ENCODE results near the gene ACTN4.
"Not testable (repeated sequence)": the region's sequence is repeated elsewhere in the genome, so short reads cannot be mapped to it uniquely, and the experiment has no call there.

Gene ACTN4

DNA sequence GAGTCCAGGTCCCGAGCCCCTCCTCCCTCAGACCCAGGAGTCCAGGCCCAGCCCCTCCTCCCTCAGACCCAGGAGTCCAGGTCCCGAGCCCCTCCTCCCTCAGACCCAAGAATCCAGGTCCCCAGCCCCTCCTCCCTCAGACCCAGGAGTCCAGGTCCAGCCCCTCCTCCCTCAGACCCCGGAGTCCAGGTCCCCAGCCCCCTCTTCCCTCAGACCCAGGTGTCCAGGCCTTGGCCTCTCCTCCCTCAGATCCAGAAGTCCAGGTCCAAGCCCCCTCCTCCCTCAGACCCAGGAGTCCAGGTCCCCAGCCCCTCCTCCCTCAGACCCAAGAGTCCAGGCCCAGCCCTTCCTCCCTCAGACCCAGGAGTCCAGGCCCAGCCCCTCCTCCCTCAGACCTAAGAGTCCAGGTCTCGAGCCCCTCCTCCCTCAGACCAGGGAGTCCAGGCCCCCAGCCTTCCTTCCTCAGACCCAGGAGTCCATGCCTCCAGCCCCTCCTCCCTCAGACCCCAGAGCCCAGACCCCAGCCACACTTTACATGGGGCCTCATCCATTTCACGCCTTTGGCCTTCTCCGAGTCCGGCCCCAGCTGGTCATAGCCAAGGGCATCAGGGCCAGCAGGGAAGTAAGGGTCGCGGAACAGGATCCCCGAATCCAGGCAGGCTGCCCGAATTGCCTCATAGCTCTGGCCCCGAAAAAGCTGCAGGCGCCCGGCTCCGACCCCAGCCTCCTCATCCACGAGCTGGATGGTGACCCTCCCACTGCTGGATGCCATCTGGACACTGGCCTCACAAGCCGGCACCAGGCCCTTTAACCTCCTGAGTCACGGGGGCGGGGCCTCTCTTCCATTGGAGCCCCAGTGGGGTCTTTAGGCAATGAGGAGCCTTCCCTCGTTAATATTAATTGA lies 96.2 kb downstream of the ACTN4 start:
- TF ChIP-seq CTCF (IDR thresholded peaks at IDR 0.05; ENCODE audit: low read depth, low read length) = no peak
- DNase-seq (ENCODE audit: low read depth, low spot score) = no peak
- H3K4me3 ChIP-seq (ENCODE audit: low read depth, low read length) = no peak overlapping the region
- in situ Hi-C loops (cut with HindIII; ENCODE audit: low sequenced_read_pairs) = no loop called here

GRCh38 chr19:38744298-38744681 lies 96.8 kb downstream of the ACTN4 start, which contains the start of gene CAPN12:
Gene CAPN12, minus strand, starts transcription at chr19:38744474. Its CDS starts 309 bp downstream, at chr19:38744165.
- in situ Hi-C loops (cut with HindIII; ENCODE audit: low sequenced_read_pairs) = no loop called here
- H3K4me3 ChIP-seq (ENCODE audit: low read depth, low read length) = no peak within 1 kb of the TSS
- TF ChIP-seq CTCF (IDR thresholded peaks at IDR 0.05; ENCODE audit: low read depth, low read length) = no peak
- DNase-seq (ENCODE audit: low read depth, low spot score) = no peak

- in situ Hi-C loops (cut with HindIII; ENCODE audit: low sequenced_read_pairs) = no loop called here
- no peak for DNase-seq (ENCODE audit: low read depth, low spot score)
- no peak for TF ChIP-seq CTCF (IDR thresholded peaks at IDR 0.05; ENCODE audit: low read depth, low read length)
- H3K4me3 ChIP-seq (ENCODE audit: low read depth, low read length) = no peak overlapping the region
Observed at GRCh38 chr19:38744874-38745273, 97.4 kb downstream of the ACTN4 start.

DNA sequence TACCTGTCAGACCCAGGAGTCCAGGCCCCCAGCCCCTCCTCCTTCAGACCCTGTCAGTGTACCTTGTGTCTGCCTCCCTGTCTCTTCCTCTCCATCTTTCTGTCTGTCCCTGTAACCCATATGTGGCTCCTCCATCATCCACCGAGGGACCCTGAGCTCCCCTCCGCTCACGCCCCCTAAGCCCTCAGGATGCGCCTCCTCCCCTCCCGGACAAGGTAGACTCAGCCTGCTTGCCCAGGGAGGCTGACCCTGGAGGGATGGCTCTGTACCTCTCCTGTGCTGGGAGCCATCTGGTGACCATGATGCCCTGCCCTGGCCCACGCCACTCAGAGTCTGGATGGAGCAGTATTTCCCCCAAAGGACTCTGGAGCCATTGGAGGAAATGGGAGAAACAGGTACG lies 97.9 kb downstream of the ACTN4 start:
- TF ChIP-seq CTCF (IDR thresholded peaks at IDR 0.05; ENCODE audit: low read depth, low read length) = no peak
- H3K4me3 ChIP-seq (ENCODE audit: low read depth, low read length) = no peak overlapping the region
- in situ Hi-C loops (cut with HindIII; ENCODE audit: low sequenced_read_pairs) = no loop called here
- DNase-seq (ENCODE audit: low read depth, low spot score) = no peak

GRCh38 chr19:38753783-38754182 lies 106.3 kb downstream of the ACTN4 start:
- DNase-seq (ENCODE audit: low read depth, low spot score); in situ Hi-C loops (cut with HindIII; ENCODE audit: low sequenced_read_pairs); H3K4me3 ChIP-seq (ENCODE audit: low read depth, low read length): not testable (repeated sequence)

GRCh38 chr19:38754196-38754595 lies 106.7 kb downstream of the ACTN4 start:
- H3K4me3 ChIP-seq (ENCODE audit: low read depth, low read length); DNase-seq (ENCODE audit: low read depth, low spot score); in situ Hi-C loops (cut with HindIII; ENCODE audit: low sequenced_read_pairs): not testable (repeated sequence)

GRCh38 chr19:38759590-38760003 lies 112.1 kb downstream of the ACTN4 start:
- in situ Hi-C loops (cut with HindIII; ENCODE audit: low sequenced_read_pairs) = no loop called here
- DNase-seq (ENCODE audit: low read depth, low spot score) = no peak

DNA sequence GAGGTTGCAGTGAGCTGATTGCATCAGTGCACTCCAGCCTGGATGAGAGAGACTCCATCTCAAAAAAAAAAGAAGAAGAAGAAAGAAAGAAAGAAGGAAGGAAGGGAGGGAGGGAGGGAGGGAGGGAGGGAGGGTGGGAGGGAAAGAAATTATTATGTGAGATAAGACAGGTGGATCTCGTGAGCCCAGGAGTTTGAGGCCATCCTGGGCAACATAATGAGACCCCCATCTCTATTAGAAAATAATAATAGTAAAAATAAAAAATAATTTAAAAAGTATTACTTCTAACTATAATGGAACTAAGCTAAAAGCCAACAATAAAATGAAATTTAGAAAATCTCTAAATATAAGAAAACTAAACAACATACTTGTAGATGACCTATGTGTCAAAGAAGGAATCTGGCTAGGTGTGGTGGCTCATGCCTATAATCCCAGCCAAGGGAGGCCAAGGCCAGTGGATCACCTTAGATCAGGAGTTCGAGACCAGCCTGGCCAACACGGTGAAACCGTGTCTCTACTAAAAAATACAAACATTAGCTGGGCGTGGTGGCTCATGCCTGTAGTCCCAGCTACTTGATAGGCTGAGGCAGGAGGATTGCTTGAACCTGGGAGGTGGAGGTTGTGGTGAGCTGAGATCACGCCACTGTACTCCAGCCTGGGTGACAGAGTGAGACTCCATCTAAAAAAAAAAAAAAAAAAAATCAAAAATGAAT lies 113.5 kb downstream of the ACTN4 start:
- in situ Hi-C loops (cut with HindIII; ENCODE audit: low sequenced_read_pairs); H3K4me3 ChIP-seq (ENCODE audit: low read depth, low read length); DNase-seq (ENCODE audit: low read depth, low spot score): not testable (repeated sequence)

More at GRCh38 chr19:38759590-38760003, 112.1 kb downstream of the ACTN4 start:
- TF ChIP-seq CTCF (IDR thresholded peaks at IDR 0.05; ENCODE audit: low read depth, low read length) = no peak
- no peak overlapping the region for H3K4me3 ChIP-seq (ENCODE audit: low read depth, low read length)

GRCh38 chr19:38761884-38762389 lies 114.5 kb downstream of the ACTN4 start:
- in situ Hi-C loops (cut with HindIII; ENCODE audit: low sequenced_read_pairs); DNase-seq (ENCODE audit: low read depth, low spot score): not testable (repeated sequence)

More at GRCh38 chr19:38761884-38762389, 114.5 kb downstream of the ACTN4 start:
- H3K4me3 ChIP-seq (ENCODE audit: low read depth, low read length) = not testable (repeated sequence)

All from astrocyte of the spinal cord (primary cell).